ENCODE data around the gene RBM12.

RBM12 gene

DNA sequence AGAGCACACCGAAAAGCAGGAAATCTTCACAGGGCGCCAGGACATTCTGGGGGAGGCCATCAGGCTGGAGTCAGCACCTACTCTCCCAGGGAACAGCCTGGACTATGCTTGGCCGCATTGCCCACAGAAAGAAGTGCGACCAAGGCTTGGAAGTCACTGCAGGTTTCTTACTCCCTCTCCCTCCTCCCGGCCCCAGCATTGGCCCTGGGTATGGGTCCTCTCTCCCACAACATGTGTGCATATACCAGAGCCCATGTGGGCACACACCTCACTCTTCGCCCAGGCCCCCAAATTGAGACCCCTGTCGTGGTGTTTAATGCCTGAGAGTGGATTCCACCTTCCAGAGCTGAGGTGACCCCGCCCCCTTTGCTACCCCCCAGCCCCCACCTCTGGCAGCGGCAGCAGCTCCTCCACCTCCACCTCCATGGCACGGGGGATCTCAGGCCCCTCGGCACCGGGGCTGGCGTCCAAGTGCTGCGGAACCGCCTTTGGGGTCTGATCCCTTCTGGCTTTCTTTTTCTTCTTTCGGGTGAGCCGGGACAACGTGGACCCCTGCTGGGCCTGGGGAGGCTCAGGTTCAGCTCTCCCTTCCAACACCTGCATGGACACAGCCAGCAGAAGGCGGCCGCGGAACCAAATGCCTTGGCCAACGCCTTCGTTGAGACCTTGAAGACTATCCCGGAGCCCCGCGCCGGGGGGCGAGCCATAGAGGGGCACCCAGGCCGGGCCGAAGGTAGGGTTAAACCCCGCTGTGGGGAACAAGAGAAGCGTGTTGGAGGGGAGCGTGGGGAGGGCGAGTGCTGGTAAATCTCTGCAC, 64.3 kb downstream of the RBM12 start:
- DNase-seq (ENCODE audit: low read depth) = no peak

DNA sequence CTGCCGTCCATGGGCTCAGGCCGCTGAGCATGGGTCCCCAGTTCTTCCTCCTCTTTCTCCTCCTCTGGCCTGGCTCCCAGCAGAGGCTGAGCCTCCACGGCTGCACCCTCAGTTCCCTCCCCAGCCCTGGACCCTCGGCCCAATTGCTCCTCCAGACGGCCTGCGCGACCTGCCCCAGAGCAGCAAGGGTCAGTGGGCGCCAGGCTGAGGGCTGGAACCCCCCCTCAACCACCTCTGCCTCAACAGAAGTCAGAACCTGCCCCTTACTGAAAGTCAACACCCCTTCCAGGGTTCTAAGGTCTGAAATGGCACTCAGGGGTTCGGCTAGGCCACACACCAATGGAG, 65.0 kb downstream of the RBM12 start:
- no peak for DNase-seq (ENCODE audit: low read depth)
